SU-DHL-6 (cell line): ENCODE results near the gene ADCY10.

Experiments
- H2AFZ ChIP-seq: fragments of 200-600 bp; sonication (generic); 2 replicates; pipeline ENCODE4 v1.6.1; 2014; ENCODE audit warnings: low read depth, mild to moderate bottlenecking, moderate library complexity, mixed read lengths, antibody characterized with exemption, low read length; ENCODE audit not compliant: severe bottlenecking
- H3F3A ChIP-seq: fragments of 200-600 bp; shearing (Covaris generic); 2 replicates; pipeline ENCODE4 v1.6.0; 2016; ENCODE audit warnings: antibody characterized with exemption, mild to moderate bottlenecking; ENCODE audit not compliant: insufficient read depth
- H3K27ac ChIP-seq: fragments of 200-600 bp; sonication (generic); 2 replicates; pipeline ENCODE4 v1.5.1; 2016; ENCODE audit warnings: low read depth, mild to moderate bottlenecking, low read length, moderate library complexity, mixed read lengths
- H3K27me3 ChIP-seq: fragments of 200-600 bp; sonication (generic), shearing (Covaris generic); 2 replicates; pipeline ENCODE4 v1.6.0; 2014; ENCODE audit warnings: mild to moderate bottlenecking, low read length
- H3K36me3 ChIP-seq: fragments of 200-600 bp; sonication (generic); 2 replicates; pipeline ENCODE4 v1.6.1; 2014; ENCODE audit warnings: mild to moderate bottlenecking, low read length, mixed read lengths
- H3K4me2 ChIP-seq: fragments of 300-600, 200-600 bp; shearing (Covaris generic), sonication (generic); 2 replicates; pipeline ENCODE4 v1.6.0; 2014; ENCODE audit warnings: low read length, low read depth, mild to moderate bottlenecking; ENCODE audit not compliant: poor library complexity, severe bottlenecking
- H3K4me3 ChIP-seq: fragments of 200-600 bp; sonication (generic); 2 replicates; pipeline ENCODE4 v1.5.1; 2014; ENCODE audit warnings: antibody characterized with exemption, low read length, mild to moderate bottlenecking, mixed read lengths; ENCODE audit not compliant: insufficient read depth, poor library complexity, severe bottlenecking
- H3K79me2 ChIP-seq: fragments of 200-600 bp; sonication (generic); 2 replicates; pipeline ENCODE4 v1.6.1; 2014; ENCODE audit warnings: mild to moderate bottlenecking, low read length, moderate library complexity; ENCODE audit not compliant: insufficient read depth
- H3K9ac ChIP-seq: fragments of 200-600 bp; sonication (generic); 2 replicates; pipeline ENCODE4 v1.7.0; 2014; ENCODE audit warnings: mild to moderate bottlenecking, low read length
- H3K9me2 ChIP-seq: fragments of 200-600 bp; sonication (generic); replicated peaks from 2 replicates; pipeline ENCODE4 v1.6.1; 2014; ENCODE audit warnings: low read length; ENCODE audit not compliant: insufficient read depth
- H3K9me3 ChIP-seq: fragments of 200-600 bp; sonication (generic); 2 replicates; pipeline ENCODE4 v1.6.1; 2014; ENCODE audit warnings: low read length, mixed read lengths; ENCODE audit not compliant: insufficient read depth
- H4K20me1 ChIP-seq: fragments of 200-600 bp; sonication (generic); 2 replicates; pipeline ENCODE4 v1.6.1; 2014; ENCODE audit warnings: low read depth, mild to moderate bottlenecking, antibody characterized with exemption, low read length, moderate library complexity, mixed read lengths
- EZH2phosphoT487 ChIP-seq: fragments of 200-600 bp; sonication (generic), shearing (Covaris generic); conservative IDR thresholded peaks from 2 replicates; pipeline ENCODE4 v1.6.1; 2018; ENCODE audit warnings: mild to moderate bottlenecking, antibody characterized with exemption, low read length, moderate library complexity, mixed read lengths
- TF ChIP-seq, protein P1 (sequence below): fragments of 200-600 bp; sonication (generic); IDR thresholded peaks from one replicate; pipeline ENCODE4 v1.5.1; 2017; ENCODE audit warnings: antibody characterized with exemption, mild to moderate bottlenecking, low read length, moderate library complexity; ENCODE audit not compliant: insufficient read depth, poor library complexity, severe bottlenecking

Gene ADCY10

DNA sequence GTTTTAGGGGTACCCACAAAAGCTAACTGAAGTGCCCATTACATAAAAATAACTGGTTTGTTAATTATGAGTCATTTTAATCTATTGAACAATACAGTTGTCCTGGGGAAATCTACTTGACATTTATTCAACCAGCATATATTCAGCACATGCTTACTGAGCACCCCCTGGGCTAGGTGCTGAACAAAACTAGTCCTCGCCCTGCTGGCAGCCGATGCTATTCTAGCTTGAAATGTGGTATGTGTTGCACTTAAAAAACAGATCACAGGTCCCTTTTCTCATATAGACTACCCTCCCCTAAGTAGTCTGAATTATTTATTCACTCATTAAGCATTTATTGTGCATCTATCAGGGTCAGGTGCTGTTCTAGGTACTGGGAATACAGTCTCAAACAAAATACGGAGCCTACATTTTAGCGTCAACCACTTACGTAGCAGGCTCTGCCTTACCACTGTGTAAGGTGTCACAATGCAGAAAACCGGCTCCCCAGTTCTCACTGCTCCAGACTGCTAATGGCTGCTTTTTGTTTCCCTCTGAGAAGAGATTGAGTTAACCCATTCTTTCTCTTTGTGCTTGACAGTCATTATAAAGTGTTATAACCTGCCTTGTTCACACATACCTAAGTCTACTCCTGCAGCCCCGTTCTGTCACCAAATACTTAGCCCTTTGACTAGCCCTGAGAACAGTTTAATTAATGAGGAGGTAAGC, 57.1 kb downstream of the ADCY10 start:
- Histone ChIP-seq H3K9me2 (no peaks in the 10 kb centered on the region), H3K4me2 (no peak overlapping the region), H3K4me3 (no peak overlapping the region), H4K20me1 (no peaks in the 10 kb centered on the region), H2AFZ (no peak overlapping the region), H3K27ac (no peak overlapping the region), H3K9me3 (no peaks in the 10 kb centered on the region), H3K79me2 (no peaks in the 10 kb centered on the region), H3K36me3 (no peaks in the 10 kb centered on the region), H3K9ac (no peak overlapping the region), H3K27me3 (no peaks in the 10 kb centered on the region), H3F3A (no peaks in the 10 kb centered on the region)
- TF ChIP-seq, protein P1, sequence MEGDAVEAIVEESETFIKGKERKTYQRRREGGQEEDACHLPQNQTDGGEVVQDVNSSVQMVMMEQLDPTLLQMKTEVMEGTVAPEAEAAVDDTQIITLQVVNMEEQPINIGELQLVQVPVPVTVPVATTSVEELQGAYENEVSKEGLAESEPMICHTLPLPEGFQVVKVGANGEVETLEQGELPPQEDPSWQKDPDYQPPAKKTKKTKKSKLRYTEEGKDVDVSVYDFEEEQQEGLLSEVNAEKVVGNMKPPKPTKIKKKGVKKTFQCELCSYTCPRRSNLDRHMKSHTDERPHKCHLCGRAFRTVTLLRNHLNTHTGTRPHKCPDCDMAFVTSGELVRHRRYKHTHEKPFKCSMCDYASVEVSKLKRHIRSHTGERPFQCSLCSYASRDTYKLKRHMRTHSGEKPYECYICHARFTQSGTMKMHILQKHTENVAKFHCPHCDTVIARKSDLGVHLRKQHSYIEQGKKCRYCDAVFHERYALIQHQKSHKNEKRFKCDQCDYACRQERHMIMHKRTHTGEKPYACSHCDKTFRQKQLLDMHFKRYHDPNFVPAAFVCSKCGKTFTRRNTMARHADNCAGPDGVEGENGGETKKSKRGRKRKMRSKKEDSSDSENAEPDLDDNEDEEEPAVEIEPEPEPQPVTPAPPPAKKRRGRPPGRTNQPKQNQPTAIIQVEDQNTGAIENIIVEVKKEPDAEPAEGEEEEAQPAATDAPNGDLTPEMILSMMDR, result no peak
- TF ChIP-seq EZH2phosphoT487, result no peak

DNA sequence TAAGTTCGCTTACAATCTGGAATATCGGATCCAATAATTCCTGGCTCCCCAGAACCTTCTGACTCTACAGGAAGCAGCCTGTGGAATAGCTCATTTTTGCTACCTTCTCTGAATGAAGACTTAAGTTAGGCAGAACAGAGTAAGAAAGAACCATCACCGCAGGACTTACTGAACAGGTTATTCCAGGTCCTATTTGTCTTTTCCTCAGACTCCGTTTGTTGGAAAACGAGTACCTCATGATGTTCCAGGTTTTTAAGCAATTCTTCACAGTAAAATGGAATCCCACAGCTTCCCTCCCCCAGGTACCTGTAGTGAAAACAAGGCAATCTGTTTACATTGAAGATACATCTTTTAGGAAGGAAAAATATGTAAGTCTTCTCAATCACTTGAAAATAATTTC, 59.8 kb downstream of the ADCY10 start:
- no peaks in the 10 kb centered on the region for H3K9me3 ChIP-seq
- no peaks in the 10 kb centered on the region for H3K36me3 ChIP-seq
- no peak overlapping the region for H3K4me2 ChIP-seq
- no peak overlapping the region for H3K9ac ChIP-seq
- H2AFZ ChIP-seq, result no peak overlapping the region
- no peaks in the 10 kb centered on the region for H4K20me1 ChIP-seq
- TF ChIP-seq, protein P1, result no peak
- no peak for TF ChIP-seq EZH2phosphoT487
- no peaks in the 10 kb centered on the region for H3K27me3 ChIP-seq
- H3K9me2 ChIP-seq, result no peaks in the 10 kb centered on the region
- no peaks in the 10 kb centered on the region for H3F3A ChIP-seq
- no peak overlapping the region for H3K27ac ChIP-seq
- H3K79me2 ChIP-seq, result no peaks in the 10 kb centered on the region
- no peak overlapping the region for H3K4me3 ChIP-seq

DNA sequence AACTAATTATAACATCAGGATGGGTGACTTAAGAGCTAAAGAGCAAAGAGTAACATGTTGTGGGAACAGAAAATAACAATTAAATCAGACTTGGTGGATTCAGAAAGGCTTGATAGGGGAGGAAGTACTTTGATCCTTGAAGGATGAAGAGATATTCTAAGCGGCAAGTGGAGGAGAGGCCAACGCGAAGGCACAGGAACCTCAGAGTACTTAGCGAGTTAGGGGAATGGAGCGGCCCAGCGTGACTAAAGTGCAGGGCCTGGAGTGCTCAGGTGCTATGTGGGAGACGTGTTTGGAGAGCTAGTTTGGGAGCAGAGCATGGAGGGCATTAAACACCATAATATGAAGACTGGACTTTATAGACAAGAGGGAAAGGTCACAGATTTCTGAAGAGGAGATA, 64.3 kb downstream of the ADCY10 start:
- Histone ChIP-seq H3K27me3 (no peaks in the 10 kb centered on the region), H4K20me1 (no peaks in the 10 kb centered on the region), H3K4me2 (no peak overlapping the region), H3K27ac (no peak overlapping the region), H3K9me2 (no peaks in the 10 kb centered on the region), H2AFZ (no peak overlapping the region), H3F3A (no peaks in the 10 kb centered on the region), H3K4me3 (no peak overlapping the region), H3K79me2 (no peaks in the 10 kb centered on the region), H3K9ac (no peak overlapping the region), H3K9me3 (no peaks in the 10 kb centered on the region), H3K36me3 (no peaks in the 10 kb centered on the region)
- TF ChIP-seq, protein P1, result no peak
- no peak for TF ChIP-seq EZH2phosphoT487
